ENCODE data around the gene LDLRAD4.

Gene LDLRAD4

GRCh38 chr18:13540477-13541182 is 322.1 kb downstream of the LDLRAD4 start:
- ATAC-seq: no peak
- TF ChIP-seq PATZ1 (CRISPR knock-in tag; IDR thresholded peaks at IDR 0.05; ENCODE audit: borderline replicate concordance) (no peak), CSDC2 (CRISPR knock-in tag; IDR thresholded peaks at IDR 0.05) (no peak), PPARA (CRISPR knock-in tag; IDR thresholded peaks at IDR 0.05; ENCODE audit: borderline replicate concordance) (no peak), OSR1 (CRISPR knock-in tag; IDR thresholded peaks at IDR 0.05) (no peak), CSRNP3 (CRISPR knock-in tag; IDR thresholded peaks at IDR 0.05) (no peak), ZNF70 (CRISPR knock-in tag; IDR thresholded peaks at IDR 0.05) (no peak), ZC3H10 (CRISPR knock-in tag; IDR thresholded peaks at IDR 0.05) (no peak), ISL1 (CRISPR knock-in tag; IDR thresholded peaks at IDR 0.05) (no peak), ARNTL (CRISPR knock-in tag; IDR thresholded peaks at IDR 0.05; ENCODE audit: borderline replicate concordance, low read depth) (no peak), RARB (CRISPR knock-in tag; IDR thresholded peaks at IDR 0.05) (no peak), TSHZ2 (CRISPR knock-in tag; IDR thresholded peaks at IDR 0.05) (no peak), TOX (CRISPR knock-in tag; IDR thresholded peaks at IDR 0.05; ENCODE audit: borderline replicate concordance) (no peak), ZFP30 (CRISPR knock-in tag; IDR thresholded peaks at IDR 0.05) (no peak), SNAI2 (CRISPR knock-in tag; IDR thresholded peaks at IDR 0.05) (no peak), BACH2 (CRISPR knock-in tag; IDR thresholded peaks at IDR 0.05; ENCODE audit: borderline replicate concordance) (no peak)

GRCh38 chr18:13541621-13542519 is 323.3 kb downstream of the LDLRAD4 start:
- TF ChIP-seq ZFP3 (CRISPR knock-in tag; IDR thresholded peaks at IDR 0.05) (no peak), RARB (CRISPR knock-in tag; IDR thresholded peaks at IDR 0.05) (no peak), ESRRG (CRISPR knock-in tag; IDR thresholded peaks at IDR 0.05) (no peak), TSHZ2 (CRISPR knock-in tag; IDR thresholded peaks at IDR 0.05) (no peak), POU6F1 (CRISPR knock-in tag; IDR thresholded peaks at IDR 0.05; ENCODE audit: borderline replicate concordance, low read depth) (no peak), PATZ1 (CRISPR knock-in tag; IDR thresholded peaks at IDR 0.05; ENCODE audit: borderline replicate concordance) (no peak), CSDC2 (CRISPR knock-in tag; IDR thresholded peaks at IDR 0.05) (no peak), ZNF70 (CRISPR knock-in tag; IDR thresholded peaks at IDR 0.05) (no peak), ZNF8 (CRISPR knock-in tag; IDR thresholded peaks at IDR 0.05) (no peak), PPARA (CRISPR knock-in tag; IDR thresholded peaks at IDR 0.05; ENCODE audit: borderline replicate concordance) (no peak), ZFP30 (CRISPR knock-in tag; IDR thresholded peaks at IDR 0.05) (no peak), ZNF565 (CRISPR knock-in tag; conservative IDR thresholded peaks at IDR 0.05; ENCODE audit: low read depth) (no peak), BACH2 (CRISPR knock-in tag; IDR thresholded peaks at IDR 0.05; ENCODE audit: borderline replicate concordance) (no peak), SNAI2 (CRISPR knock-in tag; IDR thresholded peaks at IDR 0.05) (no peak), CSRNP3 (CRISPR knock-in tag; IDR thresholded peaks at IDR 0.05) (no peak), ZC3H10 (CRISPR knock-in tag; IDR thresholded peaks at IDR 0.05) (no peak), ISL1 (CRISPR knock-in tag; IDR thresholded peaks at IDR 0.05) (no peak), ARNTL (CRISPR knock-in tag; IDR thresholded peaks at IDR 0.05; ENCODE audit: borderline replicate concordance, low read depth) (no peak), GLIS3 (CRISPR knock-in tag; IDR thresholded peaks at IDR 0.05) (no peak), TCF4 (CRISPR knock-in tag; IDR thresholded peaks at IDR 0.05; ENCODE audit: borderline replicate concordance) (no peak)
- no peak for ATAC-seq

Data from SK-N-SH treated with all-trans-retinoic acid at 6 μM for 48 hours (cell line).